GM21526 (cell line): ENCODE measurements around the gene MAB21L4.

Experiments used
- ATAC-seq: cut with Tn5 transposase; IDR thresholded peaks from one replicate; pipeline ENCODE4 v1.9.1; 2021; ENCODE audit warnings: moderate library complexity; ENCODE audit not compliant: unreplicated experiment, low FRiP score

MAB21L4 gene

DNA sequence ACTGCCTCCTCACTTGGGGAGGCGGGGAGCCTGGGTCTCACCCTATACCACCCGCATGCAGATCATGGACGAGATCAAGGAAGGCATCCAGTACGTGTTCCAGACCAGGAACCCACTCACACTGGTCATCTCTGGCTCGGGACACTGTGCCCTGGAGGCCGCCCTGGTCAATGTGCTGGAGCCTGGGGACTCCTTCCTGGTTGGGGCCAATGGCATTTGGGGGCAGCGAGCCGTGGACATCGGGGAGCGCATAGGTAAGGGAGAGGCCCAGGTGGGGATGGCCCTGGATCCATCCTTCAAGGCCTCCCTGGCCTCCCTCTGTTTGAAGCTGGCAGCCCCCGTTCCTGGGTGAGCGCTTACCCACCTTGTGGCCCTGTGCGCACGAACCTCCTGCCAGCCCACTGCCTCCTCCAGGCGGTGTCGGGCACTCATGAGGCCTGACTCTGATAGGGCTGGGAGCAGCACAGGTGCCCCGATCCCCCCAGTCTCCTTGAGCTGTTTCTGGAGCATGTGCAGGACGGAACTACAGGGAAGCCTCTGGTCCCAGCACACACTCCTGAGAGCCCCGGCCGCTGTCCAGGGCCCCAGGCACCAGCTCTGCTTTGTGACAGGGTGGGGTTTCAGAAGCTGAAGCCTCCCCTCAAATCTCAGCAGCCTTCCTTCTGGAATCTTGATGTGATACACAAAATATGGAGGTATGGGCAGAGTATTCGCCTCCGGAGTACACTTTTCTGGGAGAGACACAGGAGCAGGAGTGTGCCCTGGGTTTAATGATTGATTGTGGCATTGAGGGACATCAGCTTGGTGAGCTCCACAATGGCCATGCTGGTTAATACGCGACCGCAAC lies 26.6 kb downstream of the MAB21L4 start:
- ATAC-seq, result no peak

DNA sequence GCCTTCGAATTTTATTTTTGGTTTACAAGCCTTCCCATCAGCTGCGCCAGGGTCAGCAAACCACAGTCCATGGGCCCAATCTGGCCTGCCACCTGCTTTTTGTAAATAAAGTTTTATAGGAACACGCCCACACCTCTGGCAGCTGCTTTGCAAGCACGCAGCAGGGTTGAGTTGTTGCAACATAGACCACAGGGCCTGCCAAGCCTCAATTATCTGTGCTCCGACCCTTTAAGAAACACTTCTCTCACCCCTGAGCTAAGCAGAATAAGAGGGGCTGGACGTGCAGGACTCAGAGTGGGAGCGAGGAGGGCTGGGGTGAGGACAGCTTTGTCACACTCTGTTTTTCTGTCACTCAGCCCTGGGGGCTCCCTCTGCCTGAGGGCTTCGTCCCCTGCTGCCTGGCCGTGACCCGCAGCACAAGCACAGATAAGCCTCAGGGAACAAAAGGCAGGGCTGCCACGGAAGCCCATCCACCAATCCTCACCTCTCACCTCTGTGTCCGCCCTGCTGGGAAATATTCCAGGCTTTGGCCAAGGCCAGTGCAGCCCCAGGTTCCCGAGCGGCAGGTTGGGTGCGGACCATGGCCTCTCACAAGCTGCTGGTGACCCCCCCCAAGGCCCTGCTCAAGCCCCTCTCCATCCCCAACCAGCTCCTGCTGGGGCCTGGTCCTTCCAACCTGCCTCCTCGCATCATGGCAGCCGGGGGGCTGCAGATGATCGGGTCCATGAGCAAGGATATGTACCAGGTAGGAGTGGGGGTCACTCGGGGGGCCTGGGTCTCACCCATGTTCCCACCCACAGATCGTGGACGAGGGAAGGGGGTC lies 27.5 kb downstream of the MAB21L4 start, which contains the start of gene AGXT:
AGXT (plus strand) TSS at position 539 of the 823 bp plus-strand sequence; CDS start at position 581, 42 bp downstream.
- no peak for ATAC-seq

DNA sequence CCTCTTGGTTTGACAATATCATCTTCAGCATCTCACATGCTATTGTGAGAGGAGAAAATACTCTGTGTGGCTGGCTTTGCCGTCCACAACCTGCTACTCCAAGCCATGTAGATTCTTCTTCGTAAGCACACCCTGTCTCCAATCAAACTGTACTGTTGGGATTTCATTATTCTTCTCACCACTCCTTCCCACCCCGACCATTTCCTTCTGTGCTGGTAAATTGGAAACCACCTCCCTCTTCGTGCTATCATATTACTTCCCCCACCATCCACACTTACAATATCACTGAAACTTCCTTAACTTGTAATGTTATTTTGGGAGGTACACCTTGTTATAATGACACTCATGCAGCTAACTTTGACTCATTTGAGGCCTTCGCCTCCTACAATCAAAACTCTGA lies 30.6 kb downstream of the MAB21L4 start:
- ATAC-seq, result no peak

- no peak for ATAC-seq
These were observed 31.5 kb downstream of the MAB21L4 start for GRCh38 chr2:240864475-240864874.

DNA sequence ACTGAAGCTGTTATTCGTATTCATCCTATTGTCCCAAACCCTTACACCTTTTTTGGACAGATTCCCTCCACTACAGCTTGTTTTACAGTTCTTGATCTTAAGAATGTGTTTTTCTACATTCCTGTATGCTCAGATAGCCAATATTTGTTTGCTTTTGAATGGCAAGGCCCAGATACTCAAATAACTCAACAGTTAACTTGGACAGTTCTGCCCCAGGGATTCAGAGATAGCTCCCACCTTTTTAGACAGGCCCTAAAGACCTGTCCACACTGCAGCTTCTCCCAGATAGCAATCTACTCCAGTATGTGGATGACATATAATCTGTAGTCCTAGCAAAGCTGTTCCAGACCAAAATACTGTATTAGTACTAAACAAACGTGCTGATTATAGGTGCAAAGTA lies 34.4 kb downstream of the MAB21L4 start:
- no peak for ATAC-seq

DNA sequence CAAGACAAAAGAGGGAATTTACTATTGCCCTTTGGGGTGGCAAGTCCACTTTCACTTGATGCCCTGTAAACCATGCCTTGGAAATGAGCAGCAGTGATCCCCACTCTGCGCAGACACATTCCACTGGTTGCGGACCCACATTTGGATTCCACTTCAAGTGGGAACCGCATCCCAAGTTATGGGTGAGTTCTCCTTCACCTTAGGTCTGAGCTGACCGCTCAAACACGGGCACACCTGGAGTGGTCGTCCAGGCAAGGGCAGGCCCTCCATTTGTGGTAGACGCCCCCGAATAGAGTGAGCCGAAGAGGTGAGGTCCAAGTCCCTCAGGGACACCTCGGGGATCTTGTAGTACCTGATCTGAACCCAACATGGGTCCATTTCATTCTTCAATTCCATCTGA lies 37.1 kb downstream of the MAB21L4 start:
- no peak for ATAC-seq

DNA sequence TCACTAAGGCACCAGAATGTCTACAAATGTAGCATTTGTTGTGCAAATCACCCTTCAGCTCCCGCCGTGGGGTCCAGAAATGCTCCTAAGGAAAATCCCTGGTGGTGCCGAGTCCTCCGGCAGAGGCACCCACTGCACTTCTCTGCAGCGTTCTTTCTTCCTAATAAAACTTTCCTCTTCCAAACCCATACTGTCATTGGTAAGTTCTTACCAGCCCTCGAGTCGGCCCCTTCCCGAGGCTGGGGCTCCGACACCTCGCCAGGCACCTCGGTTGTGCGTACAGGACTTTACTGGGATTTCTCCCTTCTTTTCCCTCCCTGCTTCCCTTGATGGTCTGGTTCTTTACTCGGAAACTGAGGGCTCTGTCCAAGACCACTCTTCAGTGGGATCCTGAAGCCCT lies 37.6 kb downstream of the MAB21L4 start:
- no peak for ATAC-seq

DNA sequence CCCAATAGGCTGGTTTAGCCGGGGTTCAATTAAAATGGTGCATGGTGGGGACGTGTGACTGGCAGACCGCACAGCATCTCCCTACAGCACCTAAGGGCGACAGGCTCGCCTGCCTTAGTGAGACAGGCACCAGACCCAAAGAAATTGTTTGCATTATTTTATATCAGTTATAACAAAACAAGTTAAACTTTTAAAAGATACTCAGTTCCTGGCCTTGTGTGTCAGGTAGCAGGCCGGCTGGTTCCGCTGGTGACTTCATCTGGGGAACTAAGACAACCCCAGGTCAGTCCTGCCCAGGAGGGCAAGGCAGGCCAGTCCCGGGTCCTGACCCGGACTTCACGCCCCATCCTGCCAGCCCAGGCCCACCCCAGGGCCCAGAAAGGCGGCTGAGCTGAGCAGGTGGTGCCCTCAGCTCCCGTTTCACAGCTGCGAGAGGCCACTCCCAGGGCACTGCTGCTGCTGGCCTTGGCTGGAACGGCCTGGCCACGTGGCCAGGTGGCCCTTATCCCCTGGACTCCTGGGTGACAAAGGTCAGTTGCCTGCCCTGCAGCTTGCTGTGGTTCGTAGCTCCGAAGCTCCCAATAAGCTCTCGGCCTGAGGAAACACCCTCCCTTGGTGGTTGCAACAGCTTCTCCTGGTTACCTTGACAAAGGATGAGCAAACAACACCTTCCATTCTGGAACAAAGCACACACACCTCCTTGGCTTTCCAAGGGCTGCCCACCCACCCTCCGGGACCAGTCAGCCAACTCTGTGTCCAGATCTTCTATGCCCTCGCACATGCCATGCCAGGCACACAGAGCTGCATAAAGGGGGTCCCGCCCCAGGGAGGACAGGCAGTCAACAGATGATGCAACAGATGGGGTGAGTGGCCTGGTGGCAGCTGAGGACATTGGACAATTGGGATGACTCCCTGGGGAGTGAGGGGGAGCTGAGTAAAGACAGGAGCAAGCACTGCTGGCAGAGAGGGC lies 38.6 kb downstream of the MAB21L4 start:
- ATAC-seq, result no peak

GRCh38 chr2:240856151-240856980 lies 39.6 kb downstream of the MAB21L4 start:
- no peak for ATAC-seq

DNA sequence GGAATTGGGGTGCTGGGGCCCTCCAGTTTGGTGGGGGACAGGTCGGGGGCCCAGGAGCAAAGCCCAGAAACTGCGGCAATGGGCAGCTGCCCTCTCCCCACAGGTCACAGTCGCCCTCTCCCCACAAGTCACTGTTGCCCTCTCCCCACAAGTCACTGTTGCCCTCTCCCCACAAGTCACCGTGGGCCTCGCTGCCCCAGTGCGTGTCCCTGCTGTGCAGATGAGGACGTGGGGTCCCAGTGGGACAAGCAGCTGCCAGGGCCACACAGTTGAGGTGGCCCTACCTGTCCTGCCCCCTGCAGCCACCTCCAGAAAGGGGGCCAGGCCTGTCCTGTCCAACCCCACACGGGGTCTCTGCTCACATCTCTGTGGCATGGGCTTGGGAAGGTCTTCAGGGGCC lies 40.3 kb downstream of the MAB21L4 start:
- ATAC-seq, result no peak

GRCh38 chr2:240852671-240853314 lies 43.2 kb downstream of the MAB21L4 start:
- no peak for ATAC-seq

- no peak for ATAC-seq
These were observed 44.6 kb downstream of the MAB21L4 start for GRCh38 chr2:240851078-240851991.

- ATAC-seq, result no peak
These were observed 45.2 kb downstream of the MAB21L4 start for GRCh38 chr2:240850756-240851077.

DNA sequence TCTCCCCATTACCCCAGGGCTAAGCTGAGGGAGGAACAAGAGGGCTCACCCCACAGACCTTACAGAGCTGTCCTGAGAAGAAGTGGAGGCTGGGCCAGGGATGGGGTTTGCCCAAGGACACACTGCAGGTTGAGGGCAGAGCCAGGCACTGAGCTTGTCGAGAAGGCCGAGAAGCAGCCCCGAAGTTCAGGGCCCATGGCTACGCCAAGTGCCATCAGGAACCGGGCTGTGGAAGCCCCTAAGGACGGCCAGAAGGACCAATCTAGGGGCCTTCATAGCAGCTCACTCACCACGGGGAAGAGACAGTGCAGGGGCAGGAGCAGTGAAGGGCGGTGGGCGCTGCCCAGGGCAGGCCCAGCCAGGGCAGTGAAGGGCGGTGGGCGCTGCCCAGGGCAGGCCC lies 45.9 kb downstream of the MAB21L4 start:
- no peak for ATAC-seq

GRCh38 chr2:240848900-240849680 lies 46.9 kb downstream of the MAB21L4 start:
- ATAC-seq, result no peak

GRCh38 chr2:240847817-240848216 lies 48.1 kb downstream of the MAB21L4 start:
- no peak for ATAC-seq

GRCh38 chr2:240846873-240847595 lies 48.9 kb downstream of the MAB21L4 start:
- no peak for ATAC-seq
